GM19240 (cell line): ENCODE data around the gene TMPRSS11A.

Source experiments
- DNase-seq: peaks from one replicate; pipeline ENCODE4 v3.0.0; 2011; ENCODE audit warnings: low spot score; ENCODE audit not compliant: insufficient read length

The TMPRSS11A gene

DNA sequence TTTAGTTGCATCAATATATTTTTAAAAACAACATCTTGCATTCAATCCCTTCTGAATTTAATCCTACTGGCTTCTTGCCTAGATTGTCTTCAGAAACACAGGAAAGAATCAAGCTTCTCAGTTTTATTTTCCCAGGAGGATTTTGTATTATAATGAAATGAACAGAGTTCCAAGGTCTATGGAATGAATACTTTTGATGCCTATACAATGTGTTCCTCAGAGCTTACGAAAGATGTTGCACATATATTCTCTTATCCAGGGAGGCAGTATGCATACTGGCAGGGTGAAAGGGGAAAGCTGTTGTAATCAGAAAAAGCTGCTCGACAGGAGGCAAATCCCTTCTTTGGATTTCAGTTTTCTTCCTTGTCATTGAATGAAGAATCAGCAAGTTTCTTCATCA is 88.3 kb downstream of the TMPRSS11A start:
- DNase-seq, result no peak

- no peak for DNase-seq
Observed at GRCh38 chr4:67873116-67873515, 90.2 kb downstream of the TMPRSS11A start.

- no peak for DNase-seq
Observed at GRCh38 chr4:67871867-67872266, 91.4 kb downstream of the TMPRSS11A start.

- DNase-seq, result no peak
Observed at GRCh38 chr4:67869580-67870190, 93.6 kb downstream of the TMPRSS11A start.

DNA sequence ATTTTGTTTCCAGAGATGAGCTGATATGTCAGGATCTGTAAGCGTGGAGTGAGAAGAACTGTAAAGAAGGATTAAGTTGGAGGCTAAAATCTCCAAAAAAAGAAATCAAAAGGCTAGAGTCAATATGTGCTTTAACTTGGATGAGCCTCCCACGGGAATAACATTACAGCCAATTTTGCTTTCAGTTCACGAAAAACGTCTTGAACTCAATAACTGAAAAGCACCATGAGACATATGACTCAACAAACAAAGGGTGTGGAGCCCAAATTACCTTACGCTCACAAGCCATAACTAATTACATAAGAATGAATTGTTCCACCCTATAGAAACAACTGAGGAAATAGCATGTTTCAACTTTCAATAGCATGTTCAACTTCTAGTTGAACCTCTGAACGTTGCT is 101.8 kb downstream of the TMPRSS11A start:
- no peak for DNase-seq
